KOPT-K1 (cell line): ENCODE data around the gene CCSER2.
"Not testable (repeated sequence)": the region's sequence is repeated elsewhere in the genome, so short reads cannot be mapped to it uniquely, and the experiment has no call there.

ENCODE experiments used
- H3K27ac ChIP-seq: fragments of 200-600 bp; sonication (generic); 2 replicates; pipeline ENCODE4 v1.5.1; 2016; ENCODE audit warnings: antibody characterized with exemption, mild to moderate bottlenecking, low read depth, low read length; ENCODE audit not compliant: poor library complexity, severe bottlenecking
- H3K36me3 ChIP-seq: fragments of 200-600 bp; sonication (generic); 2 replicates; pipeline ENCODE4 v1.5.1; 2017; ENCODE audit warnings: antibody characterized with exemption, mild to moderate bottlenecking, low read length, moderate library complexity; ENCODE audit not compliant: insufficient read depth
- H3K9me3 ChIP-seq: fragments of 200-600 bp; sonication (generic); 2 replicates; pipeline ENCODE4 v1.5.1; 2017; ENCODE audit warnings: antibody characterized with exemption, low read length, mild to moderate bottlenecking; ENCODE audit not compliant: insufficient read depth, poor library complexity, severe bottlenecking

CCSER2 gene, protein sequence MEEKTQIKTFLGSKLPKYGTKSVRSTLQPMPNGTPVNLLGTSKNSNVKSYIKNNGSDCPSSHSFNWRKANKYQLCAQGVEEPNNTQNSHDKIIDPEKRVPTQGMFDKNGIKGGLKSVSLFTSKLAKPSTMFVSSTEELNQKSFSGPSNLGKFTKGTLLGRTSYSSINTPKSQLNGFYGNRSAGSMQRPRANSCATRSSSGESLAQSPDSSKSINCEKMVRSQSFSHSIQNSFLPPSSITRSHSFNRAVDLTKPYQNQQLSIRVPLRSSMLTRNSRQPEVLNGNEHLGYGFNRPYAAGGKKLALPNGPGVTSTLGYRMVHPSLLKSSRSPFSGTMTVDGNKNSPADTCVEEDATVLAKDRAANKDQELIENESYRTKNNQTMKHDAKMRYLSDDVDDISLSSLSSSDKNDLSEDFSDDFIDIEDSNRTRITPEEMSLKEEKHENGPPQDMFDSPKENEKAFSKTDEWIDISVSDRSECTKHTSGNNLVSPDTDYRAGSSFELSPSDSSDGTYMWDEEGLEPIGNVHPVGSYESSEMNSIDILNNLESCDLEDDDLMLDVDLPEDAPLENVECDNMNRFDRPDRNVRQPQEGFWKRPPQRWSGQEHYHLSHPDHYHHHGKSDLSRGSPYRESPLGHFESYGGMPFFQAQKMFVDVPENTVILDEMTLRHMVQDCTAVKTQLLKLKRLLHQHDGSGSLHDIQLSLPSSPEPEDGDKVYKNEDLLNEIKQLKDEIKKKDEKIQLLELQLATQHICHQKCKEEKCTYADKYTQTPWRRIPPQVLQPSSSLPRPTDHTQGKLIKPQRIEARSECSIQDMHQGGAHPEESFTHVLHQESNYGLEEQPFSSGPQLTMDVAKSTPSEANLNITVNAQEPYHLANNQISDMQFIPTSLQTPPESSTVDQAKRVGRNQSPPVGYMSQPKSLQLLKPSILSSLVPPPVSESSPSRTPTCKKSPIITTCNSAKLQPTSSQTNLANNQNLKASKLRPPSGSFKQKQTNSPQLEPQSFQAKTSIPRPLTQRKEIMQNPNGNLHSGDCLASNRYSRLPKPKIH

GRCh38 chr10:84328418-84329195, at the start of gene CCSER2:
TSS of gene CCSER2 (plus strand) at chr10:84328589. CDS start at chr10:84371053, 42,464 bp downstream.
- Histone ChIP-seq H3K36me3 (no peaks in the 10 kb centered on the region), H3K9me3 (no peaks in the 10 kb centered on the region), H3K27ac (peak within 1 kb of the TSS; percentile 68)

GRCh38 chr10:84279876-84280475, 48.4 kb upstream of the CCSER2 start:
- H3K27ac ChIP-seq, H3K36me3 ChIP-seq, H3K9me3 ChIP-seq: not testable (repeated sequence)

- no peak overlapping the region for H3K27ac ChIP-seq
- no peaks in the 10 kb centered on the region for H3K9me3 ChIP-seq
- H3K36me3 ChIP-seq, result no peaks in the 10 kb centered on the region
Observed at GRCh38 chr10:84286695-84287094, 41.7 kb upstream of the CCSER2 start.

GRCh38 chr10:84288151-84288550, 40.2 kb upstream of the CCSER2 start:
- H3K36me3 ChIP-seq, result no peaks in the 10 kb centered on the region
- H3K9me3 ChIP-seq, result no peaks in the 10 kb centered on the region
- no peak overlapping the region for H3K27ac ChIP-seq

- Histone ChIP-seq H3K27ac (no peak overlapping the region), H3K9me3 (no peaks in the 10 kb centered on the region)
Observed at GRCh38 chr10:84289521-84290200, 38.7 kb upstream of the CCSER2 start.

GRCh38 chr10:84290235-84290634, 38.2 kb upstream of the CCSER2 start:
- no peak overlapping the region for H3K27ac ChIP-seq
- H3K9me3 ChIP-seq, result no peaks in the 10 kb centered on the region
- H3K36me3 ChIP-seq, result no peaks in the 10 kb centered on the region

More at GRCh38 chr10:84289521-84290200, 38.7 kb upstream of the CCSER2 start:
- no peaks in the 10 kb centered on the region for H3K36me3 ChIP-seq

DNA sequence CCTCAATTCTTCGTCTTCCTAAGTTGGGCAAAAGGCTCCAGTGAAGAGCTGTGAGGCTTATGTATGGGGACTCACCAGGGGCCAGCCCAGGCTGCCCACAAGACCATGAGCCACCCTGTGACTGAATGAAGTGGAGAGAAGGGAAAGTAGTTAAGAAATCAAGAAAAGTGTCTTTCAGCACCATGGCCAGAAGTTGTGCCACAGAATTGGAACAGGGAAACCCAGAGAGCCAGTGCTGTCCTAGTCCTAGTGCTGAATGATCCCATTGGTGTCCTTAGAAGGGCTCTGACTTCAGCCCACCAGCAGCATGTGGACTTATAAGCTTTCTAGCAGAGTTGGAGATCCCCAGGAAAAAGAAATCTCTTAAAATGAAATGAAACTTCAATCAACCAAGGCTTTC, 37.0 kb upstream of the CCSER2 start:
- no peak overlapping the region for H3K27ac ChIP-seq
- no peaks in the 10 kb centered on the region for H3K36me3 ChIP-seq

DNA sequence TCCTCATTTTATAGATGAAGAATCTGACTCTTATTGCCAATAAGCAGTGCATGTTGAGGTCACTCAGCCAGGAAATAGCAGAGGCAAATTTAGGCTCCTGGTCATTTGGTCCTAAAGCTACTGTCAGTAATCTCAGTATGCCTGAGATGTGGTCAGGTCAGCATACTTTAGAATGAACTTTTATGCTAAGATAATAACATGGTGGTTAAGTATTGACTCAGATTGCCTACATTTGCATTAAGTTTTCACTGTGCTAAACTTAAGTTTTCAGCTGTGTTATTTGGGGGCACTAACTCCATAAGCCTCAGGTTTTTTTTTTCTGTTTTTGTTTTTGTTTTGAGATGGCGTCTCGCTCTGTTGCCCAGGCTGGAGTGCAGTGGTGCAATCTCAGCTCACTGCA, 35.9 kb upstream of the CCSER2 start:
- Histone ChIP-seq H3K27ac (no peak overlapping the region), H3K9me3 (no peaks in the 10 kb centered on the region), H3K36me3 (no peaks in the 10 kb centered on the region)

More for the DNA sequence above, 37.0 kb upstream of the CCSER2 start:
- H3K9me3 ChIP-seq, result no peaks in the 10 kb centered on the region

DNA sequence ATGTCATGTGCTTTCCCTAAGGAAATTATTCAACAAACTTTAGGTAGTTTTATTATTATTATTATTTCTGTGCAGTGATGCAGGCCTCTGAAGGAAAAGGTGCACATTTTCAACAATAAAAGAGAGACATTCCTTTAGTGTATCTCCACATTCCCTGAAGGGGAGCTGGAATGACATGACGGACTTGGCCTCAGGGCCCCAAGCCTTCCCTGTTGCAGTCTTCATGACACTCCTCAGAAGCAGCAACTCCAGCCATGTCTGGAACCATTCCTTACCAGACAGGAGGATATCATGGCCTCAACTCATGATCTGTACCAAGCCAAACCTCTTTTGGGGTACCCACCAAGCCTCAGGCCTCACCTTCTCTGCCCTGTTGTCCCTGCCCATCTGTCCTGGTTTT, 35.2 kb upstream of the CCSER2 start:
- Histone ChIP-seq H3K27ac (no peak overlapping the region), H3K9me3 (no peaks in the 10 kb centered on the region), H3K36me3 (no peaks in the 10 kb centered on the region)

DNA sequence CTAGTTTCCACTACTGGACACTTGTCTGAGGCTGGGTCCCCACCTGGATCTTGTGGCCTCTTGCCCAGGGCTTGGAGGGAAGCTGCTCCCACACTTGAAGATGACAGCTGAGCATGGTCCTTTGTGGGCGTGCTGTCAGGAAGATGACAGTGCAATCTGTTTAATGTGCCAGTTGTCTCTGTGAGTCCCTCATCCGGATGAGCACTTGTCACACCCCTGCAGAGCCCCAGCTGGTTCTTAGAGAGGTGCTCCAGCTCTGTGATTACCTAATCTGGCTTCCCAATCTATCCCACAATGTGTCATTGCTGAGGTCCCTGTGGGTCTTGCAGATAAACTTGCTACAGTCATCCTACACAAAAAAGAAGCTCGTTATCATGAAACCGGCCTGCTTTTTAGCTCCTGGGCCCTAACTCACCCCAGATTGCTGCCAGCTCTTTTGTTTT, 34.8 kb upstream of the CCSER2 start:
- Histone ChIP-seq H3K9me3 (no peaks in the 10 kb centered on the region), H3K27ac (no peak overlapping the region), H3K36me3 (no peaks in the 10 kb centered on the region)

GRCh38 chr10:84294766-84295447, 33.5 kb upstream of the CCSER2 start:
- no peaks in the 10 kb centered on the region for H3K36me3 ChIP-seq
- no peak overlapping the region for H3K27ac ChIP-seq
- no peaks in the 10 kb centered on the region for H3K9me3 ChIP-seq

GRCh38 chr10:84296091-84296981, 32.1 kb upstream of the CCSER2 start:
- H3K9me3 ChIP-seq, result no peaks in the 10 kb centered on the region
- H3K36me3 ChIP-seq, result no peaks in the 10 kb centered on the region
- H3K27ac ChIP-seq, result no peak overlapping the region

- H3K36me3 ChIP-seq, result no peaks in the 10 kb centered on the region
- no peaks in the 10 kb centered on the region for H3K9me3 ChIP-seq
- no peak overlapping the region for H3K27ac ChIP-seq
Observed at GRCh38 chr10:84298057-84298456, 30.3 kb upstream of the CCSER2 start.
